GM21786 (cell line): ENCODE results near the gene DENND1A.
"Not testable (repeated sequence)": the region's sequence is repeated elsewhere in the genome, so short reads cannot be mapped to it uniquely, and the experiment has no call there.

Experiments
- ATAC-seq: cut with Tn5 transposase; IDR thresholded peaks from one replicate; pipeline ENCODE4 v1.9.1; 2021; ENCODE audit not compliant: unreplicated experiment

The DENND1A gene

GRCh38 chr9:123929870-123930831 lies at the start of gene DENND1A:
Gene DENND1A (minus strand): TSS chr9:123930126. CDS start chr9:123929905, 221 bp downstream.
- ATAC-seq = peak; percentile 59

GRCh38 chr9:123978981-123979380 lies 49.1 kb upstream of the DENND1A start:
- no peak for ATAC-seq

GRCh38 chr9:123976579-123976978 lies 46.7 kb upstream of the DENND1A start:
- not testable (repeated sequence) for ATAC-seq

GRCh38 chr9:123975871-123976270 lies 45.9 kb upstream of the DENND1A start:
- ATAC-seq = no peak

GRCh38 chr9:123974471-123974870 lies 44.5 kb upstream of the DENND1A start:
- ATAC-seq = no peak

- ATAC-seq = no peak
Observed at GRCh38 chr9:123973590-123974223, 43.8 kb upstream of the DENND1A start.

- no peak for ATAC-seq
Observed at GRCh38 chr9:123972618-123973017, 42.7 kb upstream of the DENND1A start.

- no peak for ATAC-seq
Observed at GRCh38 chr9:123967323-123967722, 37.4 kb upstream of the DENND1A start.

- ATAC-seq = no peak
Observed at GRCh38 chr9:123965801-123966686, 36.1 kb upstream of the DENND1A start.

GRCh38 chr9:123964761-123965160 lies 34.8 kb upstream of the DENND1A start:
- ATAC-seq = no peak

GRCh38 chr9:123960965-123961364 lies 31.0 kb upstream of the DENND1A start:
- no peak for ATAC-seq

GRCh38 chr9:123960366-123960765 lies 30.4 kb upstream of the DENND1A start:
- ATAC-seq = no peak

- ATAC-seq = no peak
Observed at GRCh38 chr9:123959787-123960186, 29.9 kb upstream of the DENND1A start.

GRCh38 chr9:123957731-123958130 lies 27.8 kb upstream of the DENND1A start:
- no peak for ATAC-seq

GRCh38 chr9:123957168-123957721 lies 27.3 kb upstream of the DENND1A start:
- no peak for ATAC-seq

GRCh38 chr9:123955637-123956036 lies 25.7 kb upstream of the DENND1A start:
- ATAC-seq = no peak

GRCh38 chr9:123954518-123955280 lies 24.8 kb upstream of the DENND1A start:
- ATAC-seq = no peak

GRCh38 chr9:123952641-123953495 lies 22.9 kb upstream of the DENND1A start:
- ATAC-seq = no peak

GRCh38 chr9:123948286-123948685 lies 18.4 kb upstream of the DENND1A start:
- no peak for ATAC-seq
